Type B pancreatic cell (in vitro differentiated cells): ENCODE data around the gene SND1. TPM values are rescaled to one million over a fixed set of nuclear protein-coding genes. Genes with fewer than 3 reads are reported as not detected.

Experiments used
- DNase-seq: peaks from one replicate; pipeline ENCODE4 v3.0.0; 2021; ENCODE audit warnings: mixed read lengths; ENCODE audit not compliant: unreplicated experiment; ENCODE audit errors: extremely low spot score
- H3K27ac Mint-ChIP-seq: 2 replicates; pipeline ENCODE4 v1.8.0; 2021; ENCODE audit warnings: mild to moderate bottlenecking, mixed read lengths
- H3K27me3 Mint-ChIP-seq: 2 replicates; pipeline ENCODE4 v1.8.0; 2021; ENCODE audit warnings: mixed read lengths
- H3K36me3 Mint-ChIP-seq: 2 replicates; pipeline ENCODE4 v1.8.0; 2021; ENCODE audit warnings: mixed read lengths
- H3K4me1 Mint-ChIP-seq: one replicate; pipeline ENCODE4 v1.8.0; 2021; ENCODE audit warnings: mixed read lengths; ENCODE audit not compliant: unreplicated experiment
- H3K4me3 Mint-ChIP-seq: 2 replicates; pipeline ENCODE4 v1.8.0; 2021; ENCODE audit warnings: mild to moderate bottlenecking, mixed read lengths
- H3K9me3 Mint-ChIP-seq: 2 replicates; pipeline ENCODE4 v1.8.0; 2021; ENCODE audit warnings: mixed read lengths
- CTCF ChIP-seq: fragments of 200-600 bp; sonication (generic); conservative IDR thresholded peaks from 2 replicates; pipeline ENCODE4 v1.5.0; 2021; ENCODE audit warnings: antibody characterized with exemption, mild to moderate bottlenecking
- total RNA-seq: library from RNA; stranded (reverse); gene quantifications from 2 replicates; pipeline ENCODE4 v1.2.1, GENCODE V29; 2021; ENCODE audit warnings: low replicate concordance

Gene SND1
- total RNA-seq, 1 donor from 2014 or later: 199 TPM

DNA sequence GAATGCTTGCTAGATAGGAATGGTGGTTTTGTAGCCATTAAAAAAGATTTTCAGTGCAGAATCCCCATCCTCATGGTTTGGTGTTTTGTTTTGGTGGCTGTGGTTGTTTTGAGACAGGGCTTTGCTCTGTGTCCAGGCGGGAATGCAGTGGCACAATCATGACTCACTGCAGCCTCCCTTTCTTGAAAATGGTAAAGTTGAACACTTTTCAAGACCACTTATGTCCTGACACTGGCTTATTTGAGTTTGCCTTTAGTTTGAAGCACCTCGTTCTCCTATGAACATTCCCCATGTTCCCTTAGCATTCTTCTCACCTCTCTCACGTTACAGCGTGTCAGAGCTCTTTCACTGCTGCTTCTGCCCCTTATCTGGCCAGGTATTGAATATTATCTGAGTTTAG, 239.2 kb downstream of the SND1 start:
- peaks cover 36% of the 10 kb centered on the region for H3K36me3 Mint-ChIP-seq
- peaks cover 26% of the 10 kb centered on the region for H3K4me1 Mint-ChIP-seq
- peak overlapping the region; percentile 17 for H3K27ac Mint-ChIP-seq

GRCh38 chr7:127891854-127892438, 240.0 kb downstream of the SND1 start:
- Mint-ChIP-seq H3K36me3 (peaks cover 36% of the 10 kb centered on the region), H3K27ac (peak overlapping the region; percentile 17), H3K4me1 (peaks cover 21% of the 10 kb centered on the region), H3K9me3 (no peaks in the 10 kb centered on the region), H3K27me3 (no peaks in the 10 kb centered on the region), H3K4me3 (no peak overlapping the region)
- no peak for TF ChIP-seq CTCF
- no peak for DNase-seq

More for the DNA sequence above, 239.2 kb downstream of the SND1 start:
- no peak for TF ChIP-seq CTCF
- Mint-ChIP-seq H3K4me3 (no peak overlapping the region), H3K9me3 (no peaks in the 10 kb centered on the region), H3K27me3 (no peaks in the 10 kb centered on the region)
- no peak for DNase-seq

DNA sequence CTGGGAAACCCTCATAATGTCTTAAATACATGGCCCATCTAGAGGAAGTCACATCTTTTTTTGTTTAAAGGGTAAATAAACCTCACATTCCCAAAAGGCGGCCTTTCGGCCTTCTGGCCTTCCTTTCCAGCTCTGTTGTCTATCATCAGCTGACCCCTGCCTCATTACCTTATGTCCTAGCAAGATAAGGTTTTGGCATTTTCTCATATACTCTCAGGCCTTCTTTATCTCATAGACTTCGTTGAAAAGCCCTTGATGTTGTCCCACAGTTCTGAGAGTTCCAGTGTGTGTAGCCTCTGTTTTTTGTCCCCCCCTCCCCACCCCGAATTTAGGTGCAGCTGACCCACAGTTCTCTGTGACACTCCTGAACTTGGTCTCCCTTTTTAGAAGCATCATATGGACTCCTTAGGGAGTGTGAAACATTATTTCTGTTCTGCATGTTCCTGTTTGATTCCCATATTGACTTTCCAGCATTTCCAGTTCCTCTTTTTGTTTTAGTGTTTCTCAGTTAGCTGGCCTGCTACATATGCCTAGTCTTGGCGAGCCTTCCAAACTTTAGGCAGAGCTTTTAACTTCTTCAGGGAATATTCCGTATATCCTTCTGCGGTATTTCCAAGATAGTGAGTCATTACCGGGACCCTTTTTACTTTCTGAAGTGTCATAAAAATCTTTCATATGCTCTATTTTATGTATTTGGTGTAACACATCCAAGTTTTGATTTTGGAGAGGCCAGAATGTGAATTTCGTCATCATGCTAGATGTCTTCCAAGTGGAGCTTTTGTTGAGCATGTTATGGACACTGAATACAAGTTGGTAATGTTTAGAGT, 240.7 kb downstream of the SND1 start:
- no peak for TF ChIP-seq CTCF
- DNase-seq: no peak
- Mint-ChIP-seq H3K36me3 (peaks cover 32% of the 10 kb centered on the region), H3K27me3 (no peaks in the 10 kb centered on the region), H3K9me3 (no peaks in the 10 kb centered on the region), H3K27ac (no peak overlapping the region), H3K4me3 (no peak overlapping the region), H3K4me1 (peaks cover 16% of the 10 kb centered on the region)

- peaks cover 27% of the 10 kb centered on the region for H3K36me3 Mint-ChIP-seq
Measured at GRCh38 chr7:127893547-127893946, 241.6 kb downstream of the SND1 start.

GRCh38 chr7:127894588-127894987, 242.6 kb downstream of the SND1 start:
- no peak for TF ChIP-seq CTCF
- no peaks in the 10 kb centered on the region for H3K27me3 Mint-ChIP-seq
- peaks cover 20% of the 10 kb centered on the region for H3K4me1 Mint-ChIP-seq
- H3K4me3 Mint-ChIP-seq: no peak overlapping the region
- no peak overlapping the region for H3K27ac Mint-ChIP-seq
- H3K36me3 Mint-ChIP-seq: peaks cover 28% of the 10 kb centered on the region
- DNase-seq: no peak
- H3K9me3 Mint-ChIP-seq: no peaks in the 10 kb centered on the region

More at GRCh38 chr7:127893547-127893946, 241.6 kb downstream of the SND1 start:
- Mint-ChIP-seq H3K27ac (no peak overlapping the region), H3K4me1 (peaks cover 16% of the 10 kb centered on the region), H3K9me3 (no peaks in the 10 kb centered on the region), H3K4me3 (no peak overlapping the region), H3K27me3 (no peaks in the 10 kb centered on the region)
- no peak for DNase-seq
- no peak for TF ChIP-seq CTCF
